GM10266 (cell line): ENCODE measurements around the gene TRIM2.

Source experiments
- DNase-seq: peaks from one replicate; pipeline ENCODE4 v3.0.0; 2012; ENCODE audit errors: extremely low spot score
- TF ChIP-seq, protein P1 (sequence below): IDR thresholded peaks from 2 replicates; pipeline ENCODE4 v1.5.1; 2012; ENCODE audit warnings: mild to moderate bottlenecking, low read depth; ENCODE audit not compliant: control insufficient read depth, insufficient read depth; ENCODE audit errors: missing control alignments

TRIM2 gene

DNA sequence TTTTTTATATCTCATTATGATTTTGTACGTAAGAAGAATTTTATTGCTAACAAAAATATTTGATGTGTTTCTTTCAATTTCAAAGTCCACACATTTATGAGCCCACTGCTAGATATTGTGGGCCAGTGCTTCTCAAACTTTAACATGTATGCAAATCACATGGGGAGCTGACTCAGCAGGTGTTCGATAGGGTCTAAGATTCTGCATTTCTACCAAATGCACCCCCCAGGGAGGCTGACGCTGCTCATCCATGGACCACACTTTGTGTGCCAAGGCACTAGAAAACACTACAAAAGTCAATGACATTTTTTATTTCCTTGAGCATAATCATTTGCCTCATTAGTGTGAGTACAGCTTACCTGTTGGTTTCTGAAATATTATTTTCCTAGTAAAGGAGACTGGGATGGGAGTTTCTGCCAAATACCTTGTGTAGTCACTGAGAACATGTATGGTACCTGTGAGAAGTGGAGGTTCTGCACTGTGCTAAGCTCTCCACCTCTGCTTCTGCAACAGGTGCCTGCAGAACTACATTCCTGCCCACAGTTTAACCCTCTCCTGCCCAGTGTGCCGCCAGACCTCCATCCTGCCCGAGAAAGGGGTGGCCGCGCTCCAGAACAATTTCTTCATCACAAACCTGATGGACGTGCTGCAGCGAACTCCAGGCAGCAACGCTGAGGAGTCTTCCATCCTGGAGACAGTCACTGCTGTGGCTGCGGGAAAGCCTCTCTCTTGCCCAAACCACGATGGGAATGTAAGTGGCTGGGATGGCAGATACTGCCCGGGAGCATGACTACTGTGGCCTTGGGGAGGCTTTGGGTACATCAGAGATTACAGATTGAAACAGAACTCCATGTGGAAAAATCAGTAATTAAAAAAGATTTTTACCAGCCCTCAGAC lies 71.4 kb downstream of the TRIM2 start:
- DNase-seq: no peak
- TF ChIP-seq, protein P1, sequence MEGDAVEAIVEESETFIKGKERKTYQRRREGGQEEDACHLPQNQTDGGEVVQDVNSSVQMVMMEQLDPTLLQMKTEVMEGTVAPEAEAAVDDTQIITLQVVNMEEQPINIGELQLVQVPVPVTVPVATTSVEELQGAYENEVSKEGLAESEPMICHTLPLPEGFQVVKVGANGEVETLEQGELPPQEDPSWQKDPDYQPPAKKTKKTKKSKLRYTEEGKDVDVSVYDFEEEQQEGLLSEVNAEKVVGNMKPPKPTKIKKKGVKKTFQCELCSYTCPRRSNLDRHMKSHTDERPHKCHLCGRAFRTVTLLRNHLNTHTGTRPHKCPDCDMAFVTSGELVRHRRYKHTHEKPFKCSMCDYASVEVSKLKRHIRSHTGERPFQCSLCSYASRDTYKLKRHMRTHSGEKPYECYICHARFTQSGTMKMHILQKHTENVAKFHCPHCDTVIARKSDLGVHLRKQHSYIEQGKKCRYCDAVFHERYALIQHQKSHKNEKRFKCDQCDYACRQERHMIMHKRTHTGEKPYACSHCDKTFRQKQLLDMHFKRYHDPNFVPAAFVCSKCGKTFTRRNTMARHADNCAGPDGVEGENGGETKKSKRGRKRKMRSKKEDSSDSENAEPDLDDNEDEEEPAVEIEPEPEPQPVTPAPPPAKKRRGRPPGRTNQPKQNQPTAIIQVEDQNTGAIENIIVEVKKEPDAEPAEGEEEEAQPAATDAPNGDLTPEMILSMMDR: no peak

- no peak for DNase-seq
- TF ChIP-seq, protein P1: no peak
Measured at GRCh38 chr4:153276971-153277370, 72.7 kb downstream of the TRIM2 start.

DNA sequence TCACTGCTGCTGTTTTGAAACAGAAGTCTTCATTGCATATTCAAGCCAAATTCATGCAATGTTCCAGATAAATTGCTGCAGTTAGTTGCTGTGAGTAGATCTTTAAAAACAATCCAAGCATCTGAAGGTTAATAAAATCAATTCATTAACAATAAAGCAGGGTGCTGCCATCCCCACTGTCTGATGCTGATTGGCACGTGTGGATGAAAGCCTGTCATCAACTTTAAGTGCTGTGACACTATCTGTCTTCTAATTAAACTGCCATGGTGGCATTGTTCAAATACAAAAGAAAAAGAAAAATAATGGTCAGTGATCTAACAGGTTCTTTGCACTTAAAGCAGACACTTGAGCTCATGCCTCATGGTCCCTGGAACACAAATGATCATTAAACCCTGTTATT lies 77.2 kb downstream of the TRIM2 start:
- TF ChIP-seq, protein P1: no peak
- DNase-seq: no peak

DNA sequence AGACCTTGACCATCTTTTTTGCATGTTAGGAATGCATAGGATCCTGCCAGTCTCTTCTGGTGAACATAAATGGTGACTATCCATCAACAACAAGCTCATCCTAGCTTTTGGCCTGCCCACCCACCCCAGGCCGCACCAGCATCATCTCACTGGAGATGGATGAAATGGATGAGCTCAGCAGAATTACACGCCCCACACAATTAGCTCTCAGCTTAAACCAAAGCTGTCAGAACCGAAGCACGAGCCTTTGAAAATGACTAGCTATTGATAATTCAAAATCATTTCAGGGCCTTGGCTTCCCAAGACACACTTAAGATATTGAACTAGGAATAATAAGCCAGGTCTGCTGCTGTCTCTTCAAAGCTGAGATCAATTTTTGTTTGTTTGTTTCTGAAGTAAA lies 77.8 kb downstream of the TRIM2 start:
- DNase-seq: no peak
- TF ChIP-seq, protein P1: no peak

- TF ChIP-seq, protein P1: no peak
- no peak for DNase-seq
Measured at GRCh38 chr4:153283260-153283659, 79.0 kb downstream of the TRIM2 start.

- TF ChIP-seq, protein P1: no peak
- DNase-seq: no peak
Measured at GRCh38 chr4:153290134-153290533, 85.9 kb downstream of the TRIM2 start.

GRCh38 chr4:153291562-153291961 lies 87.3 kb downstream of the TRIM2 start:
- TF ChIP-seq, protein P1: no peak
- DNase-seq: no peak
